GM19397 (cell line): ENCODE data around the gene TSPAN31.
A peak's percentile ranks its signal among the peaks of the same experiment; 100 is the strongest.
"Not testable (repeated sequence)": the region's sequence is repeated elsewhere in the genome, so short reads cannot be mapped to it uniquely, and the experiment has no call there.

Source experiments
- ATAC-seq: cut with Tn5 transposase; IDR thresholded peaks from one replicate; pipeline ENCODE4 v1.9.1; 2021; ENCODE audit warnings: mild to moderate bottlenecking, moderate library complexity; ENCODE audit not compliant: unreplicated experiment

TSPAN31 gene

GRCh38 chr12:57765698-57766463, 21.0 kb downstream of the TSPAN31 start:
- no peak for ATAC-seq

- ATAC-seq, result no peak
These were observed 21.8 kb downstream of the TSPAN31 start, which contains the start of gene CYP27B1 for GRCh38 chr12:57766464-57767304. CYP27B1 (minus strand) TSS chr12:57767078; CDS start chr12:57767041, 37 bp downstream.

GRCh38 chr12:57767305-57767698, 22.5 kb downstream of the TSPAN31 start:
- no peak for ATAC-seq

GRCh38 chr12:57767876-57768275, 23.0 kb downstream of the TSPAN31 start:
- ATAC-seq, result no peak

DNA sequence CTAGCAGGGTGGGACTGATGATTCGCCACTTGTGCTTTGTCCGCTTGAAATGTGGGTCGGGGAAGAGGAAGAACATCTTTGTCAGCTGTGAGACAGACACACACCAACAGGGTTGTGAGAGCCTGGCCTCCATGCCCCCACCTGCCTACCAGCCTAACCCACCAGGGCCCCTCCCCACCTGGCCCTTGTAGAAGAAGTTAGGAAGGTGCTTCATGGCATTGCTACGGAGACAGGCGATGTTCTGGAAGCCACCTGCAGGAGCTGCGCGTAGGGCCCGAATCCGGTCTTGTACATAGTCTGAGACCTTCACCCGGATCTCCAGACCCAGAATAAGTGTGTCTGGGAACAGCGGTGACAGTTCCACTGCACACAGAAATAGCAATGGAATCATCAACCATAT, 24.8 kb downstream of the TSPAN31 start:
- ATAC-seq, result no peak

DNA sequence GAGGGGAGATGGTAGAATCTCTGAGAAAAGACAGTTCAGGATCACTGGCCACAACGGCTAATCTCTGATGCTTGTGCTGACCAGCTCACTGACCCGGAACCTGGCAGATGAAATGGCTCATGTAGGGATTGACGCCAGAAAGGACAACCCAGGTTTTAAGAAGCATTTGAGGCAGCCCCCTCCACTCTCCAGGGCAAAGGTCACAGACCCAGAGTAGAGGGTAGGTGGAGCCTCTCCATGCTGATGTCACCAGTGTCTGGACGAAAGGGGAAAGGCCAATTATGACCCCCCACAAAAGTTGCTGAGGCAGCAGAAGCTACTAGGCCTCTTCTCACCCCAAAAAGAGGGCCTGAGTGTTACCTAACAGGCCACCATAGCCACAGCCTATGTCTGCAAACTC, 25.9 kb downstream of the TSPAN31 start:
- no peak for ATAC-seq

GRCh38 chr12:57771236-57771872, 26.5 kb downstream of the TSPAN31 start:
- peak; percentile 69 for ATAC-seq

DNA sequence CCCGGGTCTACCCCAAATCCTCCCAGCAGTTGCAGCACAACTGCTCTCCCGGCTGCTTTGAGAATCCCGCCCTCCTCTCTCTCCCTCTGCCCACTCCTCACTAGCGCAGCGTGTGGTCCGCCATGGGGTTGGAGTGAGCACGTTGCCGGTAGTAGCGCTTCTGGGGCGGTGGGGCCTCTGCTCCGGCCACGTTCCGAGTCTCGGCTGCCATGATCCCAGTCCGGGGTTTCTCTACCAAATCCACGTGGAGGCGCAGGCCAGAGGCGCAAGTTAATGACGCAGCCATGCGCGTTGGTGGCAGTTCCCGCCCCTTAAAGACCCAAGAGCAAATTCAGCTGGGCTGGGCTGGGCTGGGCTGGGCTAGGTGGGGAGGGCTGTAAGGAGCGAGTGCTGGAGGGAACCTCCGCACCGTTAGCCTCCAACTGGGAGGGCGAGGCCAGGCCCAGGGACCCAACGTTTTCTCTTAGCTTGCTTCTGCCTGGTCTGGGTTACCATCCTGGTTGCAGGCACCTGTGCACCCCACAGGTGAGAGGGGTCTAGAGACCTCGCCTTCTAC, 27.1 kb downstream of the TSPAN31 start, which contains the start of gene METTL1:
TSS of gene METTL1 (minus strand) at position 233 of the 556 bp plus-strand sequence. CDS start at position 211, 22 bp downstream.
- peak; percentile 75 for ATAC-seq

DNA sequence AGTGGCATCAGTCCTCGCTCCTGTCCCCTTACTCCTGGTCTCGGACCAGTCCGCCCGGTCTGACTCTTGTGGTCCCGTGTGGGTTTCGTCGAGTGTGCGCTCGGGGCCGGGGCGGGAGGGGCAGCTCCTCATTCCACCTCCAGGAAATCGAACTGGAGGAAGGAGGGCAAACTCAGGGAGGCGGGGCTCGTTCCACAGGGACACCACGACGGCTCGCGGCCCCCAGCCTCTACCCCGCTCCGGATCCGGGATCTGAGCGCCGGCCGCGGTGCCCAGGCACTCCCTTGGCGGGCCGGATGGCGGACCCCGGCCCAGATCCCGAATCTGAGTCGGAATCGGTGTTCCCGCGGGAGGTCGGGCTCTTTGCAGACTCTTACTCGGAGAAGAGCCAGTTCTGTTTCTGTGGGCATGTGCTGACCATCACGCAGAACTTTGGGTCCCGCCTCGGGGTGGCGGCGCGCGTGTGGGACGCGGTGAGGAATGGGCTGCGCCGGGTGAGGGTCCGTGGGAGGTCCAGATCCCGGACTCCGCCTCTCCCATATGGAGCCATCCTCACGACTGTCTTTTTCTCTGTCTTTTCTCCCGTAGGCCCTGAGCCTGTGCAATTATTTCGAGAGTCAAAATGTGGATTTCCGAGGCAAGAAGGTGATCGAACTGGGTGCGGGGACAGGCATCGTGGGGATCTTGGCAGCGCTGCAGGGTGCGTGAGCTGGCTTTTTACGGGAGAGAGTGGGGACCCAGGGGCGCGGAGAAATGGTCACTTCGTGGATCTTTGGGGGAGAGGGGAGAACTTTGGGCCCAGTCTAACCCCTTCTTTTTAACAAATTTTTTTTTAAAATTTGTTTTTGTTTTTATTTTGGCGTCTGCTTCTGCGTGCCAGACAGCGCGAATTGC, 27.8 kb downstream of the TSPAN31 start, which contains the start of gene EEF1AKMT3:
TSS of gene EEF1AKMT3 (plus strand) at position 186 of the 894 bp plus-strand sequence. CDS start at position 297, 111 bp downstream.
- ATAC-seq, result peak; percentile 28

DNA sequence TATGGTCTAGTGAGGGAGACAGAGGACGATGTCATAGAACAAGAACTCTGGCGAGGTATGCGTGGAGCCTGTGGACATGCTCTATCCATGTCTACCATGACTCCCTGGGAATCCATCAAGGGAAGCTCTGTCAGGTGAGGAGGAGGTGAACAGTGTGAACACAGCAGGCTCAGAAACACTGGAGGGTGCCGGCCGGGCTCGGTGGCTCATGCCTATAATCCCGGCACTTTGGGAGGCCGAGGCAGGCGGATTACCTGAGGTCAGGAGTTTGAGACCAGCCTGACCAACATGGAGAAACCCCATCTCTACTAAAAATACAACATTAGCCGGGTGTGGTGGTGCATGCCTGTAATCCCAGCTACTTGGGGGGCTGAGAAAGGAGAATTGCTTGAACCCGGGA, 29.8 kb downstream of the TSPAN31 start:
- not testable (repeated sequence) for ATAC-seq

- ATAC-seq, result no peak
These were observed 30.2 kb downstream of the TSPAN31 start for GRCh38 chr12:57775044-57775443.

DNA sequence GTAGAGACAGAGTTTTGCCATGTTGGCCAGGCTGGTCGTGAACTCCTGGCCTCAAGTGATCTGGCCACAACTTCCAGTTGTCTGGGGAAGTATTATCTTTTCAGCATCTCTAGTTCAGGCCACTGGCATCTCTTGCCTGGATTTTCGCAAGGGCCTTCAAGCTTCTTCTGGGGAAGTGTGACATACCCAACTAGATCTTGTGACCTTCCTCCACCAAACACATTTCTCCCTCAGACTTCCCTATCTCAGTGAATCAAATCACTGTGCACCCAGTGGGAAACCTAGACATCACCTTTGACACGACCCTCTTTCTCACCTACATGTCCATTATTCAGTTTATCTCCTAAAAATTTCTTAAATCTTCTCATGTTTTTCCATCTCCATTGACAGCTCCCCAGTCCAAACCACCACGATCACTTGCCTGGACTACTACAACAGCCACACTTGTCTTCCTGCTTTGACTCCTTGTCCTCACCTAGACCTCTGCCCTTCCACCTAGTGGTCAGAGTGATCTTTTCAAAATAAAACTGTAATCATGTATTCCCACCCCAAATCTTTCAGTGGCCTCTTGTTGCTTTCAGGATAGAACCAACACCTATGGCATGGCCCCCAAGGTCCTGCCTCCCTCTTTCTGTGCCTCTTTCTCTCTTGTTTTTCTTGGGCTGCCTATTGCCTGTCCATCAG, 30.9 kb downstream of the TSPAN31 start:
- no peak for ATAC-seq

- no peak for ATAC-seq
These were observed 31.4 kb downstream of the TSPAN31 start for GRCh38 chr12:57776247-57776587.

- ATAC-seq, result no peak
These were observed 32.5 kb downstream of the TSPAN31 start for GRCh38 chr12:57777367-57777766.

GRCh38 chr12:57777911-57778310, 33.1 kb downstream of the TSPAN31 start:
- ATAC-seq, result no peak

GRCh38 chr12:57779736-57780135, 34.9 kb downstream of the TSPAN31 start:
- no peak for ATAC-seq

- no peak for ATAC-seq
These were observed 35.6 kb downstream of the TSPAN31 start for GRCh38 chr12:57780284-57780897.

- no peak for ATAC-seq
These were observed 36.4 kb downstream of the TSPAN31 start for GRCh38 chr12:57781244-57781643.

GRCh38 chr12:57781801-57782200, 37.0 kb downstream of the TSPAN31 start:
- no peak for ATAC-seq
